Measurements from ENCODE around the gene MTG1. TPM values are rescaled to one million over a fixed set of nuclear protein-coding genes. Genes with fewer than 3 reads are reported as not detected.

MTG1 gene
- polyA plus RNA-seq, 1 donor (not counting 4 experiments of a cell fraction or from before 2014, with no cell fraction given) = 31.6 TPM

DNA sequence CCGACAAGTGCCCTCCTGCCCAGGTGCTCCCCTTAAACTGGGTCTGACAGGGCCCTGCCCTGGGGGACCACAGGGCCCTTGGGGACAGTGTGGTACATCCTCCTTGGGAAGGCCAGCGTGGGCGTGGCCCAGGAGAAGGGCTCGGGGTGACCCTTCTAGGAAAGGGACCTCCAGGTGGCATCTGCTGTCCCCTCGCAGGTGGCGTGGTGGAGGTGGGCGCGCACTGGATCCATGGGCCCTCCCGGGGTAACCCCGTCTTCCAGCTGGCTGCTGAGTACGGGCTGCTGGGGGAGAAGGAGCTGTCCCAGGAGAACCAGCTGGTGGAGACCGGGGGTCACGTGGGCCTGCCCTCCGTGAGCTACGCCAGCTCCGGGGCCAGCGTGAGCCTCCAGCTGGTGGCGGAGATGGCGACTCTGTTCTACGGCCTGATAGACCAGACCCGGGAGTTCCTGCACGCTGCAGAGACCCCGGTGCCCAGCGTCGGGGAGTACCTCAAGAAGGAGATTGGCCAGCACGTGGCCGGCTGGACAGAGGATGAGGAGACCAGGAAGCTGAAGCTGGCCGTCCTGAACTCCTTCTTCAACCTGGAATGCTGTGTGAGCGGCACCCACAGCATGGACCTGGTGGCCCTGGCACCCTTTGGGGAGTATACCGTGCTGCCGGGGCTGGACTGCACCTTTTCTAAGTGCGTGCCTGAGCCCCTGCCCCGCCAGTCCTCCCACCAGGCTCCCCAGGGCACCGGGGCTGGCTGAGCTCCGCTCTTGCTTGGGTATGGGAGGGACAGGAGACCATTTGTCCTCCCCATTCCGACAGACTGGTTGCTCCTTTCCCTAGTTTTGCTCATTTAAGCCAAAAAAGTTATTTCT is 13.9 kb upstream of the MTG1 start:
- Histone ChIP-seq H3K36me3 (ENCODE audit: control insufficient read depth in 2 of 2, extremely low read depth in 1 of 2, insufficient read depth in 2 of 2, low read length in 2 of 2) (no peaks in the 10 kb centered on the region), H2AFZ (ENCODE audit: control insufficient read depth, low read length) (no peak overlapping the region), H3K4me3 (ENCODE audit: control insufficient read depth in 2 of 3, extremely low read depth in 1 of 3, insufficient read depth in 2 of 3, low read depth in 1 of 3, low read length in 3 of 3) (peak overlapping the region; percentile 43 to 62 (median 45)), H3K4me2 (ENCODE audit: control insufficient read depth, extremely low read depth, insufficient read depth, low read depth, low read length) (peak overlapping the region; percentile 56), H3K9ac (ENCODE audit: control insufficient read depth, extremely low read depth, insufficient read depth, low read length) (peak overlapping the region; percentile 52), H3K4me1 (ENCODE audit: control insufficient read depth, extremely low read depth, insufficient read depth, low read length) (no peaks in the 10 kb centered on the region), H3K9me1 (ENCODE audit: control insufficient read depth, extremely low read depth, insufficient read depth, low read length) (no peaks in the 10 kb centered on the region), H4K20me1 (ENCODE audit: control insufficient read depth, extremely low read depth, insufficient read depth, low read length) (no peaks in the 10 kb centered on the region), H3K9me3 (ENCODE audit: control insufficient read depth, low read depth, low read length) (no peaks in the 10 kb centered on the region), H3K79me2 (ENCODE audit: control insufficient read depth, insufficient read depth, low read length) (no peaks in the 10 kb centered on the region), H3K27ac (ENCODE audit: control insufficient read depth, insufficient read depth, low read length) (no peak overlapping the region), H3K27me3 (ENCODE audit: control insufficient read depth, extremely low read depth, insufficient read depth, low read length) (no peaks in the 10 kb centered on the region)
- FAIRE-seq (no peak), DNase-seq (ENCODE audit: low read depth, low spot score) (no peak)
- no peak for TF ChIP-seq EZH2 (IDR thresholded peaks at IDR 0.05; ENCODE audit: low read length)
- dilution Hi-C loops (cut with MboI; ENCODE audit: extremely low pct_ligation_motif_present, low sequenced_read_pairs) = no loop called here

DNA sequence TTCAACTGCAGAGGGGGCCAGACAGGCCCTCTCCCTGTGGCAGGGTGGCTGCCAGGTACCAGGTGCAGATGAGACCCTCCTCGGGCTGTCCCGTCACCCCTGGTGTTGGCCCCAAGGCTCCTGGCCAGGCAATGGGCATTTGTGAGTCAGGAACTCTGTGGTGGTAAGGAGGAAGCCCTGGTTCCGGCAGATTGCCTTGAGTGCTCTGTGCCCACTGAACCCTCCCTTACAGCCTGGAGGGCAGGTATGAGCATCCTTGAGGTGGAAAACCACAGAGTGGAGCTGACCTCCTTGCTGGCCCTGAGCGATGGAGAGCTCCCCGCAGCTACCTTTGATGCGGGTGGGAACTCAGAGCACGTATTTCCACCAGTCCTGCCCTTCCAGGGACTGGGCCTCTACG is 12.9 kb upstream of the MTG1 start:
- no peak overlapping the region for H3K4me2 ChIP-seq (ENCODE audit: control insufficient read depth, extremely low read depth, insufficient read depth, low read depth, low read length)
- DNase-seq (ENCODE audit: low read depth, low spot score) = no peak
- no peaks in the 10 kb centered on the region for H3K79me2 ChIP-seq (ENCODE audit: control insufficient read depth, insufficient read depth, low read length)
- H3K9ac ChIP-seq (ENCODE audit: control insufficient read depth, extremely low read depth, insufficient read depth, low read length) = no peak overlapping the region
- H4K20me1 ChIP-seq (ENCODE audit: control insufficient read depth, extremely low read depth, insufficient read depth, low read length) = no peaks in the 10 kb centered on the region
- no peak for TF ChIP-seq EZH2 (IDR thresholded peaks at IDR 0.05; ENCODE audit: low read length)
- TF ChIP-seq, protein P1, sequence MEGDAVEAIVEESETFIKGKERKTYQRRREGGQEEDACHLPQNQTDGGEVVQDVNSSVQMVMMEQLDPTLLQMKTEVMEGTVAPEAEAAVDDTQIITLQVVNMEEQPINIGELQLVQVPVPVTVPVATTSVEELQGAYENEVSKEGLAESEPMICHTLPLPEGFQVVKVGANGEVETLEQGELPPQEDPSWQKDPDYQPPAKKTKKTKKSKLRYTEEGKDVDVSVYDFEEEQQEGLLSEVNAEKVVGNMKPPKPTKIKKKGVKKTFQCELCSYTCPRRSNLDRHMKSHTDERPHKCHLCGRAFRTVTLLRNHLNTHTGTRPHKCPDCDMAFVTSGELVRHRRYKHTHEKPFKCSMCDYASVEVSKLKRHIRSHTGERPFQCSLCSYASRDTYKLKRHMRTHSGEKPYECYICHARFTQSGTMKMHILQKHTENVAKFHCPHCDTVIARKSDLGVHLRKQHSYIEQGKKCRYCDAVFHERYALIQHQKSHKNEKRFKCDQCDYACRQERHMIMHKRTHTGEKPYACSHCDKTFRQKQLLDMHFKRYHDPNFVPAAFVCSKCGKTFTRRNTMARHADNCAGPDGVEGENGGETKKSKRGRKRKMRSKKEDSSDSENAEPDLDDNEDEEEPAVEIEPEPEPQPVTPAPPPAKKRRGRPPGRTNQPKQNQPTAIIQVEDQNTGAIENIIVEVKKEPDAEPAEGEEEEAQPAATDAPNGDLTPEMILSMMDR (optimal IDR thresholded peaks at IDR 0.05 in 1 of 3, IDR thresholded peaks at IDR 0.05 in 1 of 3, conservative IDR thresholded peaks at IDR 0.05 in 1 of 3; ENCODE audit: extremely low read depth in 1 of 3, insufficient read depth in 2 of 3, low read length in 3 of 3) = no peak
- no peaks in the 10 kb centered on the region for H3K9me3 ChIP-seq (ENCODE audit: control insufficient read depth, low read depth, low read length)
- dilution Hi-C loops (cut with MboI; ENCODE audit: extremely low pct_ligation_motif_present, low sequenced_read_pairs) = no loop called here
- H3K4me1 ChIP-seq (ENCODE audit: control insufficient read depth, extremely low read depth, insufficient read depth, low read length) = no peaks in the 10 kb centered on the region
- no peak overlapping the region for H3K27ac ChIP-seq (ENCODE audit: control insufficient read depth, insufficient read depth, low read length)
- no peaks in the 10 kb centered on the region for H3K36me3 ChIP-seq (ENCODE audit: control insufficient read depth in 2 of 2, extremely low read depth in 1 of 2, insufficient read depth in 2 of 2, low read length in 2 of 2)
- H3K9me1 ChIP-seq (ENCODE audit: control insufficient read depth, extremely low read depth, insufficient read depth, low read length) = no peaks in the 10 kb centered on the region
- H3K27me3 ChIP-seq (ENCODE audit: control insufficient read depth, extremely low read depth, insufficient read depth, low read length) = no peaks in the 10 kb centered on the region
- FAIRE-seq = no peak
- H2AFZ ChIP-seq (ENCODE audit: control insufficient read depth, low read length) = no peak overlapping the region
- no peak overlapping the region for H3K4me3 ChIP-seq (ENCODE audit: control insufficient read depth in 2 of 3, extremely low read depth in 1 of 3, insufficient read depth in 2 of 3, low read depth in 1 of 3, low read length in 3 of 3)

All from keratinocyte (primary cell).